ENCODE measurements around the gene ASB15.
"Not testable (repeated sequence)": the region's sequence is repeated elsewhere in the genome, so short reads cannot be mapped to it uniquely, and the experiment has no call there.

ASB15 gene

DNA sequence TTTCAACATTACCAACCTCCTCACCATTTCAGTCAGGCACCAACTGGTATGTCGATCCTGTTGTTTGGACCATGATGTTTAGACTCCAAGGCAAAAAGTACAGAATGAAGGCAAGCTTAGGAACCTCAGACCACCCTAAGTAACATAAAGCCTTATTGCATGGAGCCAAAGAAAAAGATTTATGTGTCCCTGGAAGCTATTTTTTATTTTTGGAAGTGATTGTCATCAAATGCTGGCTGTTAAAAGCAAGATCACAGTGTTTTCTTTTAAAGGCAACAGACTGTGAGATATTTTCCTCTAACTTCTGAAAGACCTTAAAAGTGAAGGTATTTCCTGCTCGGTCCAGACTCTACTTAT lies 8.2 kb downstream of the ASB15 start:
- no peak overlapping the region for H3K9ac ChIP-seq (ENCODE audit: low read depth, low read length)
- H3K9me3 ChIP-seq (ENCODE audit: control insufficient read depth, insufficient read depth, low read length): no peaks in the 10 kb centered on the region
- H3K4me1 ChIP-seq (ENCODE audit: insufficient read depth, low read length): no peaks in the 10 kb centered on the region
- H3K36me3 ChIP-seq (ENCODE audit: insufficient read depth, low read length): no peaks in the 10 kb centered on the region

DNA sequence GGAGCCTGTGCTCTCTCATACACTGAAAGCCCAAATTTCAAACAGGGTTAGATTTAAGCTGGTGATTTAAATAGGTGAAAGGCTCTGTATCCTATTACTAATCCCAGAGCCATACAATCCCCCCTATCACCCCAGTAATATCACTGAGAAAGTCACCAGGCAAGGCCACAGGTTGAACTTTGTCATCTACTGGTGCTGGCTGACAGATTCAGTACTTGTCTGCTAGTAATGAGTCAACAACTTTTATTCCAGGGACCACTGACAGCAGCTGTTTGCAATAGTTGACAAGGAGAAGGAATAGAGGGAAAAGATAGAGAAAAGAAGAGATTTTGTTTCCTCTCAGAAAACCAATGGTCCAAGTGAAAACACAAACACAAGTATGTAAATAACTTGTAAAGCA lies 10.4 kb downstream of the ASB15 start:
- H3K36me3 ChIP-seq (ENCODE audit: insufficient read depth, low read length): no peaks in the 10 kb centered on the region
- H3K9me3 ChIP-seq (ENCODE audit: control insufficient read depth, insufficient read depth, low read length): no peaks in the 10 kb centered on the region
- H3K9ac ChIP-seq (ENCODE audit: low read depth, low read length): no peak overlapping the region
- H3K4me1 ChIP-seq (ENCODE audit: insufficient read depth, low read length): no peaks in the 10 kb centered on the region

DNA sequence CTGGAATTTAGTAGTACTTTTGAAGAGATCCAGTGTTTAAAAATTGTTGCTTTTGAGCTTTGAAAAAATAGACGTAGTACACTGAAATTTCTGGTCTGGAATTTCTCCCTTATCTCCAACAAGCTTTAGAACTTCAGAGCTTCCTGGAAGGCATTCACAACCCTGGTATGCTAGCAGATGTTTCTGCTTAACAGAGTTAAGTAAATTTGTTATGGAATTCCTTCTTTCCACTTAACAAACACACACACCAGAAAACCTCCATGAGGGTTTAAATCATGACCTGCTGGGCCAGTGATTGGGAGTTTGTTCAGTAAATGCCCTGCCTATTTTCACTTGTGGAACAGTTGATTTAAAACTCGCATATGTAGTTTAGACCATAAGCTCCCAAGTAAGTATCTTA lies 13.7 kb downstream of the ASB15 start:
- Histone ChIP-seq H3K9ac (ENCODE audit: low read depth, low read length) (no peak overlapping the region), H3K9me3 (ENCODE audit: control insufficient read depth, insufficient read depth, low read length) (no peaks in the 10 kb centered on the region), H3K4me1 (ENCODE audit: insufficient read depth, low read length) (no peaks in the 10 kb centered on the region), H3K36me3 (ENCODE audit: insufficient read depth, low read length) (no peaks in the 10 kb centered on the region)

DNA sequence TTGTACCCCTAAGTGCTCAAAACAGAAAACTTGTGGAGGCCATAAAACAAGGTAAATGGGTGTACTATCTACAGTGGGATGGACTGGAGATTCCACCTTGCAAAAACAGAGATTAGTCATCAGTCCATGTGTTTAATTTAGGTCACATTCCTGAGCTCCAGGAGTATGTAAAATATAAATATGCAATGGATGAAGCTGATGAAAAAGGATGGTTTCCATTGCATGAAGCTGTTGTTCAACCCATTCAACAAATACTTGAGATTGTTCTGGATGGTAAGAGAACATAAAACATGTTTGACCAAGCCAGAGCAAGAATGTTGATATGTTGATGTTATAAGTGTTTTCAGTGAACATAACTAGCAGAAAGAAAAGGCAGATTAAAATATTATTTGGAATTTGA lies 14.6 kb downstream of the ASB15 start:
- no peaks in the 10 kb centered on the region for H3K36me3 ChIP-seq (ENCODE audit: insufficient read depth, low read length)
- no peak overlapping the region for H3K9ac ChIP-seq (ENCODE audit: low read depth, low read length)
- no peaks in the 10 kb centered on the region for H3K4me1 ChIP-seq (ENCODE audit: insufficient read depth, low read length)

DNA sequence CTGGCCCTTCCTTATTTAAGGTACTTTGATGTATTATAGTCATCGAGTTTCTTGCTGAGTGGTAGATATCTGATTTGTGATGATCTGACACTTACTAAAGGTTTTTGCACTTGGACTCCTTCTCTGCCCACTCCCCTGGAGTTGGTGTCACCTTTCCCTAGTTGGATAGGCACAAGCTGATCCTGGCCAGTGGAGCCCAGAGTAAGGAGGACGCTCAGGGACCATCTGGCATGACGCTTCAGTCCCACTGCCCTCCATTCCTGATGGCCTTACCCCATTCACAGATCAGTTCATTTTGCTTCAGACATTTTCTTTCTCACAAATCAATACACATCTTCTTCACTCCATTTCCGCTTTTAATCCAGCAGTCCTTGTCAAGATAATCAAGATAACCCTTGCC lies 20.1 kb downstream of the ASB15 start:
- Histone ChIP-seq H3K9ac (ENCODE audit: low read depth, low read length) (no peak overlapping the region), H3K4me1 (ENCODE audit: insufficient read depth, low read length) (no peaks in the 10 kb centered on the region), H3K36me3 (ENCODE audit: insufficient read depth, low read length) (no peaks in the 10 kb centered on the region), H3K9me3 (ENCODE audit: control insufficient read depth, insufficient read depth, low read length) (no peaks in the 10 kb centered on the region)

More for the DNA sequence above, 14.6 kb downstream of the ASB15 start:
- H3K9me3 ChIP-seq (ENCODE audit: control insufficient read depth, insufficient read depth, low read length): no peaks in the 10 kb centered on the region

DNA sequence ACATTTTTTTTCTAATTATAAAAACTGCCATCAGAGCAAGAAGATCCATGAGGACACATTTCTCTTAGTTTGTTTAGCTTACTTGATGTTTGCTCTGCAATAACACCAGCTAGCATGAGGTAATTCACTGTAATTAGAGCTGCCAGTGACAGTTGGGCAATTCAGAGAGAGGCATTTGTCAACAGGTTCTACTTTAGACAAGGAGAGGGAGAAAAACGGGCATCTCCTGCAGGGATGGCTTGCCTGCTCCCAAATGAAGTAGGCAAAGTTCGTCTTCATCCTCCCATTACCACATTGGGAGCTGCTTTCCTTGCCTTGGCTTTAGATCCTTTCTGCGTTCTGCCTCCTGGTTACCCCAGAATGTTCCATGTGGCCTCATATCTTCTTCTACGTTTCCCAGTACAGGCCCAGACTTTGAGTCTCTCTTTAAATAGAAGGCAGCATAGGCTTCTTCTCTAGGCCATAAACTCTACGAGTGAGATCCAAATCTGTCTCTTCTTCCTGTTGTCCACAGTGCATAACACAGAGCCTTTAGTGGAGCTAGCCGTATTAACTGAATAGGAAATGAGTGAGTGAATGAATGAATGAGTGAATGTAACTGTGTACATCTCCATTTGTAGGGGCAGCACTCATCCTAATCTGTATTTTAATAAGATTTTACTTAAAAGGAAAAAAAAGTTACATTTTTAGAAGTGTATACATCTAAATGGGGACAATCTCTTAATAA lies 21.2 kb downstream of the ASB15 start:
- Histone ChIP-seq H3K9ac (ENCODE audit: low read depth, low read length) (no peak overlapping the region), H3K36me3 (ENCODE audit: insufficient read depth, low read length) (no peaks in the 10 kb centered on the region), H3K9me3 (ENCODE audit: control insufficient read depth, insufficient read depth, low read length) (no peaks in the 10 kb centered on the region), H3K4me1 (ENCODE audit: insufficient read depth, low read length) (no peaks in the 10 kb centered on the region)

DNA sequence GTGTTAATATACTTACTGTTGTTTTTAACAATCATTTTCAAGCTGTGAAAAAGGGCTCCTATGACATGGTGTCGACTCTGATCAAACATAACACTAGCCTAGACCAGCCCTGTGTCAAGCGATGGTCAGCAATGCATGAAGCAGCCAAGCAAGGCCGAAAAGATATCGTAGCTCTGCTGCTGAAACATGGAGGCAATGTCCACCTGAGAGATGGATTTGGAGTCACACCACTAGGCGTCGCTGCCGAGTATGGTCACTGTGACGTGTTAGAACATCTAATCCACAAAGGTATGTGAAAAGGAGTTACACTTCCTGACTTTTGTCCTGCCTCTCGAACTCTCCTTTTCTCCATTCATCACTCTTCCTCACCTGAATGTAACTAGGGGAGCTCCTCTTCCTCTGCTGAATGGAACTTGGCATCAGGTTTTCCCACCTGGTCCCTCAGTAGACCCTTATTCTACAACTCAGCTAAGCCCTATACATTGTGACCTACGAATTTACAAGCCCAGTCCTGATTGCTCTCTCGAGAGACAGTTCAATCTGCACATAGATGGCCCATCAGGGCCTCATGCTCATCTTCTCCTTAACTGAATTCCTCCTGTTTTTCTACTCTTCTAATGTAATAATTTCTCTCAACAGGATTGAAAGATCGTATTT lies 23.0 kb downstream of the ASB15 start:
- 0 out of 2 replicates have a peak, but pooled peaks cover 5% of the 10 kb centered on the region for H3K4me1 ChIP-seq (ENCODE audit: insufficient read depth, low read length)
- H3K9me3 ChIP-seq (ENCODE audit: control insufficient read depth, insufficient read depth, low read length): no peaks in the 10 kb centered on the region
- H3K9ac ChIP-seq (ENCODE audit: low read depth, low read length): no peak overlapping the region
- no peaks in the 10 kb centered on the region for H3K36me3 ChIP-seq (ENCODE audit: insufficient read depth, low read length)

DNA sequence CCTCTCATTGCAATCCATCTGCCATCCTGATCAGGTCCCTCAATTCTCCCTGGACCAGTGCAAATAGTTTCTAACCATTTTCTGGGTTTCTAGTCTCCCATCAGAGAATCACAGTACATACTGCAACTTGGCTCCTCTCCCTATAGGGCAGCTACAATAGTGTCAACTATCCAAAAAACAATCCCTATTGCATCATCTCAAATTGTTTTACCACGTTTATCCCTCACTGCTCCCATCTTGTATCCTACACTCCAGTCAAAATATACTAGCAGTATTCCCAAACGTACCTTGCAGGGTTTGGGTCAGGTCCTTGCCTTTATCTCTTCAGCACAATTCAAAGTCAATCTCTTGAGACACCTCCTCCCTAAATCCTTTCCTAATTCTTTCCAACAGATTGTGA lies 23.6 kb downstream of the ASB15 start:
- H3K9me3 ChIP-seq (ENCODE audit: control insufficient read depth, insufficient read depth, low read length): no peaks in the 10 kb centered on the region
- no peaks in the 10 kb centered on the region for H3K36me3 ChIP-seq (ENCODE audit: insufficient read depth, low read length)
- H3K4me1 ChIP-seq (ENCODE audit: insufficient read depth, low read length): 0 out of 2 replicates have a peak, but pooled peaks cover 5% of the 10 kb centered on the region
- no peak overlapping the region for H3K9ac ChIP-seq (ENCODE audit: low read depth, low read length)

DNA sequence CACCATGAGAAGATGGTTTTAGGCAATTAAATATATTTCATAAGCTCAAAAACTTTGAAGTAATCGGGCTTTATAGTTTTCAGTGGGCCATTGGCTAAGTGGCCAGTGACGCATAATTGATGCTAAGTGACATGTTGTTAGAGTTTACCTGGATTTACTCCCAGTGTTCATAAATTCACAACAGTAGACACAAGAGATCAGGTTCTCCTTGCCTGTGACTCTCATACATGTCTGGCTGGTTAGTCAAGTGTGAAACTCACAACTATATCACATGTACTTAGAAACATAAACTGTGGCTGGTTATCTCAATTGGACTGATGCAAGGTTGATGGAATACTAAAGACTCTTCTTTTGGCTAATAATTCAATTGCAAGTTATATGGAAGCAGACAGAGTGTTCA lies 26.2 kb downstream of the ASB15 start:
- Histone ChIP-seq H3K36me3 (ENCODE audit: insufficient read depth, low read length) (no peaks in the 10 kb centered on the region), H3K9me3 (ENCODE audit: control insufficient read depth, insufficient read depth, low read length) (no peaks in the 10 kb centered on the region), H3K9ac (ENCODE audit: low read depth, low read length) (no peak overlapping the region), H3K4me1 (ENCODE audit: insufficient read depth, low read length) (0 out of 2 replicates have a peak, but pooled peaks cover 5% of the 10 kb centered on the region)

DNA sequence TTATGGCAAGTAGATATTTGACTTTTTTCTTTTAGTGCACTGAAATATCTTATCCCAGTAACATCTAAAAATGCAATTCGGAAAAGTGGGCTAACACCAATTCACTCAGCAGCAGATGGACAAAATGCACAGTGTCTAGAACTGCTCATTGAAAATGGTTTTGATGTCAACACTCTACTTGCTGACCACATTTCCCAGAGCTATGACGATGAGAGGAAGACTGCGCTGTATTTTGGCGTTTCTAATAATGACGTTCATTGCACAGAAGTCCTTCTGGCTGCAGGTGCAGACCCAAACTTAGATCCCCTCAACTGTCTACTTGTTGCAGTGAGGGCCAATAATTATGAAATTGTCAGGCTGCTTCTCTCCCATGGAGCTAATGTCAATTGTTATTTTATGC lies 27.2 kb downstream of the ASB15 start:
- Histone ChIP-seq H3K9me3 (ENCODE audit: control insufficient read depth, insufficient read depth, low read length) (no peaks in the 10 kb centered on the region), H3K36me3 (ENCODE audit: insufficient read depth, low read length) (no peaks in the 10 kb centered on the region), H3K9ac (ENCODE audit: low read depth, low read length) (no peak overlapping the region), H3K4me1 (ENCODE audit: insufficient read depth, low read length) (0 out of 2 replicates have a peak, but pooled peaks cover 10% of the 10 kb centered on the region)

DNA sequence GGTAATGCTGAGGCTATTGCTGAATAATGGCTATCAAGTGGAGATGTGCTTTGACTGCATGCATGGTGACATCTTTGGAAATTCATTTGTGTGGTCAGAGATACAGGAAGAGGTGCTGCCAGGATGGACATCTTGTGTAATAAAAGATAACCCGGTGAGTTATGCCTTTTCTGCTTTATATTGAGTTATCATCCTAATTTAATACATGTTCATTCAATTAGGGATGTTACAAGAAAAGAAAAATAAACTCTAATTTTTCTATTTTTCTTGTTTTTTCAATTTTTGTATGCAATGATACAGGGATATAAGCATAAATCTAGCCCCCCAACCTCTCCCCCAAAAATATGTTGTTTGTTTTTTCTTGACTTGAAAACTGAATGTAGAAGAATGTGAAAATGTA lies 27.7 kb downstream of the ASB15 start:
- H3K4me1 ChIP-seq (ENCODE audit: insufficient read depth, low read length): 0 out of 2 replicates have a peak, but pooled peaks cover 11% of the 10 kb centered on the region

DNA sequence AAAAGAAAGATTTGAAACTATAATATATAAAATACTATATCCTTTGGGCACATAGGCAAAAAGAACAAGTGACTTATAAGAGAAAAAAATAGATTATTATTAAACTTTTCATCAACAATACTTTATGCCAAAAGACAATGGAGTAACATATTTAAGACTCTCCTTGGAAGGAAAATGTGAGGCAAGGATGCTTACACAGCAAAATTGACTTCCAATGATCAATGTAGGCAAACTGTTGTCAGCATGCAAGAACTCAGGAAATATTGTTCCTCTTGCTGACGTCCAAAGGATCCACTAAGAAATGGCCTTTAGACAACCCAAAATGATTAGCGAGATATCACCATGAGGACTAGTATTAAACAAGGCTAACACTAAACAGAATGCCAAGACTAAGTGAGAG lies 31.2 kb downstream of the ASB15 start:
- H3K9ac ChIP-seq (ENCODE audit: low read depth, low read length): no peak overlapping the region
- no peaks in the 10 kb centered on the region for H3K9me3 ChIP-seq (ENCODE audit: control insufficient read depth, insufficient read depth, low read length)
- H3K4me1 ChIP-seq (ENCODE audit: insufficient read depth, low read length): peaks cover 11% of the 10 kb centered on the region; the same call in 1 of the 2 replicates
- no peaks in the 10 kb centered on the region for H3K36me3 ChIP-seq (ENCODE audit: insufficient read depth, low read length)

More for the DNA sequence above, 27.7 kb downstream of the ASB15 start:
- H3K9ac ChIP-seq (ENCODE audit: low read depth, low read length): no peak overlapping the region
- no peaks in the 10 kb centered on the region for H3K9me3 ChIP-seq (ENCODE audit: control insufficient read depth, insufficient read depth, low read length)
- H3K36me3 ChIP-seq (ENCODE audit: insufficient read depth, low read length): no peaks in the 10 kb centered on the region

DNA sequence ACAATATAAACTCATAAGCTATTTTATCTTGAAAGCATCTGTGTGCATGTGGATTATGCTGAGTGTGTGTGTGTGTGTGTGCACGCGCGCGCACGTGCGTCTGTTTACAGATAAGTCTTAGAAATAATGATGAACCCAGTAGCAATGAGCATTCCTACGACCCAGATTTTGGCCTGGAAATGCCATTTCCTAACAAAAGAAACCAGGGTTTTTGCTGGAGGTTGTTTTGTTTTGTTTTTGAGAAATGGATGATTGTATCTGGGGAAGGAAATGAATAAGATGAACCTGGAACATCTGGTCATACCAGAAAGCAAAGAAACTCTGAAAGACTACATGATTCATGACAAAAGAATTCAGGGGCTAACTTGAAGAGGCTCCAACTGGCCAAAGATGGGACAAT lies 31.9 kb downstream of the ASB15 start:
- no peak overlapping the region for H3K9ac ChIP-seq (ENCODE audit: low read depth, low read length)
- H3K4me1 ChIP-seq (ENCODE audit: insufficient read depth, low read length): peaks cover 11% of the 10 kb centered on the region; the same call in 1 of the 2 replicates
- H3K36me3 ChIP-seq (ENCODE audit: insufficient read depth, low read length): no peaks in the 10 kb centered on the region
- no peaks in the 10 kb centered on the region; the same call in 1 of the 2 replicates for H3K9me3 ChIP-seq (ENCODE audit: control insufficient read depth, insufficient read depth, low read length)

DNA sequence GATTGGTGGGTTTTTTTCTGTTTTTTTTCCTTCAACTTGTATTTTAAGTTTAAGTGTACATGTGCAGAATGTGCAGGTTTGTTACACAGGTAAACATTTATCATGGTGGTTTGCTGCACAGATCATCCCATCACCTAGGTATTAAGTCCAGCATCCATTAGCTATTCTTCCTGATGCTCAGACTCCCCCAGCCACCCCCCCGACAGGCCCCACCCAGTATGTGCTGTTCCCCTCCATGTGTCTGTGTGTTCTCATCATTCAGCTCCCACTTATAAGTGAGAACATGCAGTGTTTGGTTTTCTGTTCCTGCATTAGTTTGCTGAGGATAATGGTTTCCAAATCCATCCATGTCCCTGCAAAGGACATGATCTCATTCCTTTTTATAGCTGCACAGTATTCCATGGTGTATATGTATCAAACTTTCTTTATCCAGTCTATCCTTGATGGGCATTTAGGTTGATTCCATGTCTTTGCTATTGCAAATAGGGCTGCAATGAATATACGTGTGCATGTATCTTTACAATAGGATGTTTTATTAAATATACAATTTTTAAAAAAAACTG lies 32.5 kb downstream of the ASB15 start:
- H3K9ac ChIP-seq (ENCODE audit: low read depth, low read length); H3K36me3 ChIP-seq (ENCODE audit: insufficient read depth, low read length); H3K4me1 ChIP-seq (ENCODE audit: insufficient read depth, low read length); H3K9me3 ChIP-seq (ENCODE audit: control insufficient read depth, insufficient read depth, low read length): not testable (repeated sequence)

Measured in ES-I3 (cell line).